Mucosa of stomach (tissue), 1 donor: ENCODE data around the gene RAE1.
A peak's percentile ranks its signal among the peaks of the same experiment; 100 is the strongest.

Experiments
- H3K27me3 ChIP-seq: one replicate; pipeline ENCODE4 v1.7.0; 2013; ENCODE audit warnings: mild to moderate bottlenecking, low read length; ENCODE audit not compliant: control insufficient read depth, insufficient read depth
- H3K36me3 ChIP-seq: one replicate; pipeline ENCODE4 v1.7.0; 2013; ENCODE audit warnings: low read length; ENCODE audit not compliant: control insufficient read depth, insufficient read depth
- H3K4me1 ChIP-seq: one replicate; pipeline ENCODE4 v1.7.0; 2013; ENCODE audit warnings: mild to moderate bottlenecking, low read length; ENCODE audit not compliant: control insufficient read depth, insufficient read depth
- H3K4me3 ChIP-seq: one replicate; pipeline ENCODE4 v1.7.0; 2013; ENCODE audit warnings: low read length
- H3K9ac ChIP-seq: one replicate; pipeline ENCODE4 v1.7.0; 2013; ENCODE audit warnings: mild to moderate bottlenecking, low read length, moderate library complexity
- H3K9me3 ChIP-seq: one replicate; pipeline ENCODE4 v1.7.0; 2013; ENCODE audit warnings: mild to moderate bottlenecking, low read length, moderate library complexity; ENCODE audit not compliant: control insufficient read depth
- donor health status: Pancreatic carcinoma.

Gene RAE1

GRCh38 chr20:57351042-57351783 lies at the start of gene RAE1:
RAE1 (plus strand) TSS chr20:57351255; CDS start chr20:57354039, 2,784 bp downstream.
- peaks cover 10% of the 10 kb centered on the region for H3K4me1 ChIP-seq
- H3K27me3 ChIP-seq: no peaks in the 10 kb centered on the region
- no peaks in the 10 kb centered on the region for H3K9me3 ChIP-seq
- H3K4me3 ChIP-seq: peak within 1 kb of the TSS; percentile 87
- H3K36me3 ChIP-seq: no peaks in the 10 kb centered on the region
- peak within 1 kb of the TSS; percentile 95 for H3K9ac ChIP-seq

- no peak overlapping the region for H3K4me3 ChIP-seq
- H3K4me1 ChIP-seq: no peaks in the 10 kb centered on the region
These were observed 44.3 kb upstream of the RAE1 start for GRCh38 chr20:57306747-57307146.

GRCh38 chr20:57308451-57309271 lies 42.4 kb upstream of the RAE1 start:
- peaks cover 10% of the 10 kb centered on the region for H3K27me3 ChIP-seq
- no peaks in the 10 kb centered on the region for H3K36me3 ChIP-seq
- H3K4me1 ChIP-seq: no peaks in the 10 kb centered on the region
- no peak overlapping the region for H3K4me3 ChIP-seq
- H3K9ac ChIP-seq: no peak overlapping the region
- no peaks in the 10 kb centered on the region for H3K9me3 ChIP-seq

More at GRCh38 chr20:57306747-57307146, 44.3 kb upstream of the RAE1 start:
- Histone ChIP-seq H3K9me3 (no peaks in the 10 kb centered on the region), H3K36me3 (no peaks in the 10 kb centered on the region), H3K9ac (no peak overlapping the region), H3K27me3 (peaks cover 10% of the 10 kb centered on the region)

- Histone ChIP-seq H3K36me3 (no peaks in the 10 kb centered on the region), H3K9me3 (no peaks in the 10 kb centered on the region), H3K27me3 (peaks cover 8% of the 10 kb centered on the region), H3K4me1 (no peaks in the 10 kb centered on the region), H3K4me3 (no peak overlapping the region), H3K9ac (no peak overlapping the region)
These were observed 41.4 kb upstream of the RAE1 start for GRCh38 chr20:57309544-57310115.

GRCh38 chr20:57310821-57311514 lies 40.1 kb upstream of the RAE1 start:
- no peaks in the 10 kb centered on the region for H3K36me3 ChIP-seq
- H3K4me3 ChIP-seq: no peak overlapping the region
- H3K9me3 ChIP-seq: no peaks in the 10 kb centered on the region
- peaks cover 8% of the 10 kb centered on the region for H3K27me3 ChIP-seq
- no peak overlapping the region for H3K9ac ChIP-seq
- H3K4me1 ChIP-seq: no peaks in the 10 kb centered on the region

- Histone ChIP-seq H3K9me3 (no peaks in the 10 kb centered on the region), H3K27me3 (peaks cover 8% of the 10 kb centered on the region), H3K4me3 (no peak overlapping the region), H3K36me3 (no peaks in the 10 kb centered on the region), H3K4me1 (no peaks in the 10 kb centered on the region), H3K9ac (no peak overlapping the region)
These were observed 38.9 kb upstream of the RAE1 start for GRCh38 chr20:57312138-57312537.

GRCh38 chr20:57313230-57313629 lies 37.8 kb upstream of the RAE1 start:
- H3K4me3 ChIP-seq: no peak overlapping the region
- H3K27me3 ChIP-seq: peaks cover 5% of the 10 kb centered on the region
- H3K36me3 ChIP-seq: no peaks in the 10 kb centered on the region
- H3K9me3 ChIP-seq: no peaks in the 10 kb centered on the region
- no peaks in the 10 kb centered on the region for H3K4me1 ChIP-seq
- H3K9ac ChIP-seq: no peak overlapping the region

- no peaks in the 10 kb centered on the region for H3K36me3 ChIP-seq
- peaks cover 5% of the 10 kb centered on the region for H3K27me3 ChIP-seq
- H3K9ac ChIP-seq: no peak overlapping the region
- no peak overlapping the region for H3K4me3 ChIP-seq
- H3K9me3 ChIP-seq: no peaks in the 10 kb centered on the region
- H3K4me1 ChIP-seq: no peaks in the 10 kb centered on the region
These were observed 37.1 kb upstream of the RAE1 start for GRCh38 chr20:57313951-57314350.

- Histone ChIP-seq H3K36me3 (no peaks in the 10 kb centered on the region), H3K4me1 (no peaks in the 10 kb centered on the region), H3K9ac (no peak overlapping the region), H3K9me3 (no peaks in the 10 kb centered on the region), H3K27me3 (no peaks in the 10 kb centered on the region), H3K4me3 (no peak overlapping the region)
These were observed 35.7 kb upstream of the RAE1 start for GRCh38 chr20:57315083-57315975.

- Histone ChIP-seq H3K4me3 (no peak overlapping the region), H3K9ac (no peak overlapping the region), H3K36me3 (no peaks in the 10 kb centered on the region), H3K9me3 (no peaks in the 10 kb centered on the region), H3K27me3 (no peaks in the 10 kb centered on the region), H3K4me1 (no peaks in the 10 kb centered on the region)
These were observed 35.0 kb upstream of the RAE1 start for GRCh38 chr20:57315976-57316480.

GRCh38 chr20:57316795-57317201 lies 34.3 kb upstream of the RAE1 start:
- H3K9ac ChIP-seq: no peak overlapping the region
- H3K36me3 ChIP-seq: no peaks in the 10 kb centered on the region
- no peak overlapping the region for H3K4me3 ChIP-seq
- H3K4me1 ChIP-seq: no peaks in the 10 kb centered on the region
- no peaks in the 10 kb centered on the region for H3K9me3 ChIP-seq
- no peaks in the 10 kb centered on the region for H3K27me3 ChIP-seq
